K562 (cell line): Measurements from ENCODE around the gene ADSS1. TPM values are rescaled to one million over a fixed set of nuclear protein-coding genes. Genes with fewer than 3 reads are reported as not detected.

ENCODE experiments used
- ATAC-seq: fragments of 200-7000 bp; cut with Tn5 transposase; 3 replicates; pipeline ENCODE4 v1.9.1; 2020; ENCODE audit warnings: moderate library complexity
- BruUV-seq: library from RNA; stranded (reverse); fragments of 400-500 nt; replicated peaks from 2 replicates; lab custom pipeline; 2021; lab: Mats Ljungman, UMichigan
- CTCF ChIA-PET: fragments of 300-600 bp; formaldehyde crosslinking; extraction: SDS; loops from one replicate; lab custom pipeline; 2021; ENCODE audit warnings: low intra/inter-chr PET ratio; lab: Yijun Ruan, JAX
- POLR2A ChIA-PET: fragments of 300-600, 350-650 bp; sonication (Branson Sonifier 250); formaldehyde crosslinking; extraction: SDS; loops from one replicate; lab custom pipeline; 2021; ENCODE audit warnings: antibody characterized with exemption, inconsistent platforms; lab: Yijun Ruan, JAX
- DNase-seq, 4 experiments: peaks; one replicate each; pipeline versions ENCODE4 v3.0.0 to v3.0.0-alpha.2; 2011 to 2018; ENCODE audit warnings: low spot score in 3 of 4, mixed read lengths in 3 of 4; ENCODE audit errors: extremely low read depth in 1 of 4
- FAIRE-seq: peaks from 2 replicates; lab custom pipeline; 2011; peaks lifted over from hg19 to GRCh38; lab: Jason Lieb, UNC
- H2AFZ ChIP-seq: 2 replicates; pipeline ENCODE4 v1.6.0; 2011; ENCODE audit warnings: low read depth, low read length, control low read depth, inconsistent platforms
- H3K27ac ChIP-seq: fragments of 200-600 bp; 3 replicates; pipeline ENCODE4 v1.8.0; 2011; ENCODE audit warnings: low read depth, mild to moderate bottlenecking, control low read depth, inconsistent platforms, low read length, moderate library complexity, mixed read lengths; ENCODE audit errors: extremely low read depth
- H3K27me3 ChIP-seq, 2 experiments: fragments of 300-600 bp in 1 of 2; 2 replicates in 1 of 2; 3 replicates in 1 of 2; pipeline versions ENCODE4 v1.6.0 to v1.8.0; 2011; ENCODE audit warnings: inconsistent platforms in 2 of 2, low read length in 2 of 2, mild to moderate bottlenecking in 1 of 2, mixed read lengths in 1 of 2, moderate library complexity in 1 of 2; ENCODE audit not compliant: control insufficient read depth in 2 of 2, insufficient read depth in 2 of 2
- H3K36me3 ChIP-seq: fragments of 300-600 bp; 3 replicates; pipeline ENCODE4 v1.8.0; 2011; ENCODE audit warnings: mild to moderate bottlenecking, low read length, inconsistent platforms; ENCODE audit not compliant: control insufficient read depth, insufficient read depth
- H3K4me1 ChIP-seq, 2 experiments: fragments of 200-600 bp in 1 of 2; replicated peaks in 1 of 2; 2 replicates in 1 of 2; 3 replicates in 1 of 2; pipeline versions ENCODE4 v1.5.1 to v1.8.0; 2011; ENCODE audit warnings: inconsistent platforms in 2 of 2, low read length in 2 of 2, mild to moderate bottlenecking in 1 of 2, mixed read lengths in 1 of 2, moderate library complexity in 1 of 2; ENCODE audit not compliant: control insufficient read depth in 2 of 2, insufficient read depth in 2 of 2
- H3K4me2 ChIP-seq: 2 replicates; pipeline ENCODE4 v1.6.1; 2011; ENCODE audit warnings: low read length, control low read depth, inconsistent platforms, mixed read lengths; ENCODE audit not compliant: insufficient read depth
- H3K4me3 ChIP-seq: fragments of 200-600 bp; sonication (generic), shearing (Covaris generic); 2 replicates; pipeline ENCODE4 v1.5.1; 2016; ENCODE audit warnings: control low read depth, inconsistent platforms
- H3K79me2 ChIP-seq: fragments of 200-600 bp; 3 replicates; pipeline ENCODE4 v1.8.0; 2011; ENCODE audit warnings: low read length, inconsistent platforms; ENCODE audit not compliant: control insufficient read depth, insufficient read depth
- H3K9ac ChIP-seq, 2 experiments: 2 replicates each; pipeline versions ENCODE4 v1.6.0 to v1.6.1; 2011; ENCODE audit warnings: low read depth in 2 of 2, low read length in 2 of 2, control low read depth in 1 of 2, inconsistent platforms in 1 of 2, mild to moderate bottlenecking in 1 of 2, mixed read lengths in 1 of 2; ENCODE audit not compliant: insufficient read depth in 1 of 2
- H3K9me1 ChIP-seq: one replicate; pipeline ENCODE4 v1.6.0; 2011; ENCODE audit warnings: inconsistent platforms, mild to moderate bottlenecking, low read length, moderate library complexity; ENCODE audit not compliant: control insufficient read depth, insufficient read depth
- H3K9me3 ChIP-seq: replicated peaks from 2 replicates; pipeline ENCODE4 v1.5.1; 2011; ENCODE audit warnings: low read depth, low read length, inconsistent platforms; ENCODE audit not compliant: control insufficient read depth, insufficient read depth
- H4K20me1 ChIP-seq: replicated peaks from 2 replicates; pipeline ENCODE4 v1.6.1; 2011; ENCODE audit warnings: low read length, inconsistent platforms, mixed read lengths; ENCODE audit not compliant: control insufficient read depth, insufficient read depth
- CBX5 ChIP-seq: IDR thresholded peaks from 2 replicates; pipeline ENCODE4 v1.6.1; 2014; ENCODE audit warnings: low read depth, borderline replicate concordance
- CC2D1A ChIP-seq: fragments of 450-650 bp; IDR thresholded peaks from 2 replicates; pipeline ENCODE4 v1.6.1; 2017; ENCODE audit warnings: mild to moderate bottlenecking
- CREM ChIP-seq: IDR thresholded peaks from 2 replicates; pipeline ENCODE4 v1.6.1; 2014; ENCODE audit warnings: antibody characterized with exemption, low read depth
- HBP1 ChIP-seq: fragments of 450-650 bp; formaldehyde crosslinking; IDR thresholded peaks from 2 replicates; pipeline ENCODE4 v1.4.0; 2022; ENCODE audit warnings: missing genetic modification characterization
- HOMEZ ChIP-seq: fragments of 250-450 bp; sonication (Bioruptor Pico); IDR thresholded peaks from 2 replicates; pipeline ENCODE4 v1.4.0; 2020; ENCODE audit warnings: mild to moderate bottlenecking, moderate library complexity
- MIER1 ChIP-seq: fragments of 450-650 bp; IDR thresholded peaks from 2 replicates; pipeline ENCODE4 v1.6.1; 2016; ENCODE audit warnings: antibody characterized with exemption, mild to moderate bottlenecking, low read depth
- NR4A1 ChIP-seq, 2 experiments: fragments of 250-450 bp in 1 of 2; fragments of 450-650 bp in 1 of 2; sonication (Bioruptor Pico) in 1 of 2; IDR thresholded peaks; 2 replicates each; pipeline versions ENCODE4 v1.4.0 to v1.6.1; 2016 to 2020; ENCODE audit warnings: mild to moderate bottlenecking in 2 of 2, missing compliant biosample characterization in 1 of 2, missing genetic modification characterization in 1 of 2, moderate library complexity in 1 of 2
- RBM17 ChIP-seq: fragments of 200-400 bp; formaldehyde crosslinking; IDR thresholded peaks from 2 replicates; pipeline ENCODE4 v1.6.1; 2017; ENCODE audit warnings: low read depth, mild to moderate bottlenecking, low read length, borderline replicate concordance
- TCFL5 ChIP-seq: fragments of 250-450 bp; sonication (Bioruptor Pico); conservative IDR thresholded peaks from 2 replicates; pipeline ENCODE4 v1.6.1; 2021; ENCODE audit warnings: mild to moderate bottlenecking, moderate library complexity, matching md5 sums
- ZC3H8 ChIP-seq: fragments of 450-650 bp; IDR thresholded peaks from 2 replicates; pipeline ENCODE4 v1.6.1; 2017
- ZFP36 ChIP-seq: fragments of 150-350 bp; IDR thresholded peaks from 2 replicates; pipeline ENCODE4 v1.6.1; 2018; ENCODE audit warnings: low read length, low read depth; ENCODE audit not compliant: partially characterized antibody
- ZKSCAN1 ChIP-seq: fragments of 150-350 bp; IDR thresholded peaks from 2 replicates; pipeline ENCODE4 v1.6.1; 2016; ENCODE audit warnings: low read depth, low read length
- ZNF274 ChIP-seq: IDR thresholded peaks from 2 replicates; pipeline ENCODE4 v1.6.1; 2011; ENCODE audit warnings: low read depth, mild to moderate bottlenecking, low read length, moderate library complexity, borderline replicate concordance
- ZNF282 ChIP-seq: sonication (generic); formaldehyde crosslinking; IDR thresholded peaks from 2 replicates; pipeline ENCODE4 v1.8.1; 2023; ENCODE audit warnings: missing genetic modification reagents
- ZNF444 ChIP-seq: fragments of 250-450 bp; sonication (Bioruptor Pico); IDR thresholded peaks from 2 replicates; pipeline ENCODE4 v1.4.0; 2020; ENCODE audit warnings: mild to moderate bottlenecking, moderate library complexity
- WGBS: fragments of 100-300 bp; shearing (Covaris generic); methylation state at CpG from one replicate; pipeline ENCODE4 v1.1.6; 2016; ENCODE audit warnings: low coverage, mixed read lengths; ENCODE audit not compliant: insufficient coverage; ENCODE audit errors: missing lambda C conversion rate; 5-methylcytosine and 5-hydroxymethylcytosine counted together
- in situ Hi-C: fragments of 300-500 bp; cut with MboI; formaldehyde crosslinking; loops from 4 replicates; pipeline ENCODE4 v1.15.0; 2018; ENCODE audit warnings: inconsistent platforms, mixed read lengths
- intact Hi-C: fragments of 100-400 bp; cut with micrococcal nuclease; formaldehyde crosslinking; loops from 2 replicates; pipeline ENCODE4 v1.14.2; 2022
- polyA plus RNA-seq, 8 experiments: library from polyadenylated mRNA; depleted of rRNA in 4 of 8; stranded (reverse) in 5 of 8; unstranded in 3 of 8; fragments of >200 nt; fragmentation: Nextera tagmentation in 2 of 8; fragmentation: Illumina TruSeq in 1 of 8; extraction: Ambion mirVana in 2 of 8; extraction: Trizol in 1 of 8; gene quantifications; 2 replicates each; pipeline versions ENCODE4 v1.2.1 to v1.2.3, GENCODE V29; 2011 to 2014; ENCODE audit warnings: inconsistent platforms in 1 of 8, missing spikeins in 1 of 8
- total RNA-seq, 7 experiments: library from RNA; depleted of rRNA in 6 of 7; stranded (reverse); fragments of >200 nt in 6 of 7; fragmentation: Illumina TruSeq in 2 of 7; extraction: Trizol in 2 of 7; gene quantifications; 2 replicates each; pipeline versions ENCODE4 v1.2.1 to v1.2.3, GENCODE V29; 2011 to 2021; ENCODE audit warnings: low replicate concordance in 1 of 7
- TF ChIP-seq, protein P1 (sequence below): sonication (generic); formaldehyde crosslinking; IDR thresholded peaks from 2 replicates; pipeline ENCODE4 v1.9.0; 2022; ENCODE audit warnings: mild to moderate bottlenecking, missing genetic modification reagents
- TF ChIP-seq, protein P2 (sequence below): fragments of 450-650 bp; formaldehyde crosslinking; IDR thresholded peaks from 2 replicates; pipeline ENCODE4 v1.4.0; 2020; ENCODE audit warnings: mild to moderate bottlenecking, mixed read lengths

Gene ADSS1
- total and polyA plus RNA-seq, 9 of the 15 experiments (the other 6 are each of a cell fraction or from before 2014, with no cell fraction given), result 0.53 to 5.9 (median 3.9) TPM

DNA sequence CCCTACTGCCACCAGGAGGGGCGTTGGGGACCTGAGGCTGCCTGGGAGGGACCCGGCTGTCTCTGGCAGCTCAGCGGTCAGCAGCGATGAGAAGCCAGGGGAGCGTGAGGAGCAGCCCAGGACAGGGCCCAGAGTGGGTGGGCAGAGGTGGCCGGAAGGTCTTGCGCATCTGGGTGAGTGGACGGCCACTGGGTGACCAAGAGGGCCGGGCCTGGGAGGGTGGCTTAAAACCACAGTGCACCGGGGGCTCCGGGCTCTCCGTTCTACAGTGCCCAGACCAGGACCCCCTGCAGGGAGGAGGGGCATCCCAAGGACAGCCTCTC, 24.6 kb upstream of the ADSS1 start:
- 84% methylated on average over 2 of the region's 12 CpGs for WGBS
- peaks cover 3% of the 10 kb centered on the region for H3K9me1 ChIP-seq
- H3K4me1 ChIP-seq, result peaks cover 15 to 78% of the 10 kb centered on the region in 2 experiments; a peak in 4 of 5 replicates
- FAIRE-seq (no peak), ATAC-seq (no peak), DNase-seq (no peak)
- no peaks in the 10 kb centered on the region for H4K20me1 ChIP-seq
- no peak for TF ChIP-seq HOMEZ (CRISPR knock-in tag)
- TF ChIP-seq TCFL5, result no peak
- TF ChIP-seq, protein P1, sequence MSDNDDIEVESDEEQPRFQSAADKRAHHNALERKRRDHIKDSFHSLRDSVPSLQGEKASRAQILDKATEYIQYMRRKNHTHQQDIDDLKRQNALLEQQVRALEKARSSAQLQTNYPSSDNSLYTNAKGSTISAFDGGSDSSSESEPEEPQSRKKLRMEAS (CRISPR knock-in tag), result no peak
- no peak for TF ChIP-seq MIER1
- TF ChIP-seq CBX5, result no peak
- TF ChIP-seq NR4A1 (CRISPR knock-in tag; IDR thresholded peaks at IDR 0.05), result no peak
- TF ChIP-seq NR4A1 (tag; IDR thresholded peaks at IDR 0.05), result no peak
- no peak for TF ChIP-seq CC2D1A
- TF ChIP-seq HBP1 (CRISPR knock-in tag), result no peak
- TF ChIP-seq ZFP36, result no peak
- no peak for TF ChIP-seq ZKSCAN1
- TF ChIP-seq, protein P2, sequence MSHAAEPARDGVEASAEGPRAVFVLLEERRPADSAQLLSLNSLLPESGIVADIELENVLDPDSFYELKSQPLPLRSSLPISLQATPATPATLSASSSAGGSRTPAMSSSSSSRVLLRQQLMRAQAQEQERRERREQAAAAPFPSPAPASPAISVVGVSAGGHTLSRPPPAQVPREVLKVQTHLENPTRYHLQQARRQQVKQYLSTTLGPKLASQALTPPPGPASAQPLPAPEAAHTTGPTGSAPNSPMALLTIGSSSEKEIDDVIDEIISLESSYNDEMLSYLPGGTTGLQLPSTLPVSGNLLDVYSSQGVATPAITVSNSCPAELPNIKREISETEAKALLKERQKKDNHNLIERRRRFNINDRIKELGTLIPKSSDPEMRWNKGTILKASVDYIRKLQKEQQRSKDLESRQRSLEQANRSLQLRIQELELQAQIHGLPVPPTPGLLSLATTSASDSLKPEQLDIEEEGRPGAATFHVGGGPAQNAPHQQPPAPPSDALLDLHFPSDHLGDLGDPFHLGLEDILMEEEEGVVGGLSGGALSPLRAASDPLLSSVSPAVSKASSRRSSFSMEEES (CRISPR knock-in tag), result no peak
- no peak for TF ChIP-seq ZC3H8
- TF ChIP-seq ZNF282 (CRISPR knock-in tag), result no peak
- no peak for TF ChIP-seq ZNF274
- no peak for TF ChIP-seq RBM17
- TF ChIP-seq CREM, result no peak
- no peak for TF ChIP-seq ZNF444 (CRISPR knock-in tag)
- intact Hi-C loops (no loop called here), in situ Hi-C loops (no loop called here)
- H3K9ac ChIP-seq, result peak overlapping the region in 1 of 2 experiments; percentile 30; a peak in 1 of 4 replicates
- ChIA-PET CTCF (no interaction called here), POLR2A (no interaction called here)
- no TSS peak for BruUV-seq
- no peak overlapping the region for H3K27ac ChIP-seq
- no peaks in the 10 kb centered on the region for H3K79me2 ChIP-seq
- H3K9me3 ChIP-seq, result no peaks in the 10 kb centered on the region
- peaks cover 42% of the 10 kb centered on the region for H3K36me3 ChIP-seq
- no peak overlapping the region for H2AFZ ChIP-seq
- no peak overlapping the region for H3K4me3 ChIP-seq
- no peak overlapping the region for H3K4me2 ChIP-seq
- H3K27me3 ChIP-seq, result no peaks in the 10 kb centered on the region
